HCT116 (cell line): ENCODE data around the gene SLC9C2. TPM values are rescaled to one million over a fixed set of nuclear protein-coding genes. Genes with fewer than 3 reads are reported as not detected.
"Not testable (repeated sequence)": the region's sequence is repeated elsewhere in the genome, so short reads cannot be mapped to it uniquely, and the experiment has no call there.

Experiments used
- ATAC-seq: fragments of 200-7000 bp; cut with Tn5 transposase; 2 replicates; pipeline ENCODE4 v1.9.1; 2020; ENCODE audit warnings: mild to moderate bottlenecking, moderate library complexity
- BruUV-seq: library from RNA; stranded (reverse); fragments of 400-500 nt; replicated peaks from 2 replicates; lab custom pipeline; 2021; lab: Mats Ljungman, UMichigan
- CTCF ChIA-PET: fragments of 300-600 bp; sonication (Branson Sonifier 250); formaldehyde crosslinking; loops from one replicate; lab custom pipeline; 2021; ENCODE audit warnings: antibody characterized with exemption; lab: Charles Lee
- POLR2A ChIA-PET: fragments of 300-600, 350-600 bp; sonication (Branson Sonifier 250); formaldehyde crosslinking; loops from one replicate; lab custom pipeline; 2021; ENCODE audit warnings: antibody characterized with exemption; lab: Charles Lee
- RAD21 ChIA-PET, 2 experiments: fragments of 300-600 bp; sonication (Branson Sonifier 250); formaldehyde crosslinking; loops; one replicate each; lab custom pipeline; 2023; ENCODE audit warnings: low total read pairs in 2 of 2; ENCODE audit not compliant: uncharacterized antibody in 2 of 2, unreplicated experiment in 2 of 2, low non-redundant PET in 1 of 2; lab: Charles Lee
- DNase-seq: peaks from one replicate; pipeline ENCODE4 v3.0.0-alpha.2; 2010; ENCODE audit warnings: low read depth, low spot score
- H2AFZ ChIP-seq: fragments of 200-600 bp; shearing (Covaris generic), sonication (generic); 2 replicates; pipeline ENCODE4 v1.6.1; 2017; ENCODE audit warnings: low read depth, mixed run types, mixed read lengths, antibody characterized with exemption, low read length; ENCODE audit not compliant: poor library complexity, severe bottlenecking
- H3K27ac ChIP-seq: 2 replicates; pipeline ENCODE4 v1.5.1; 2012; ENCODE audit warnings: low read depth, low read length
- H3K27me3 ChIP-seq: fragments of 200-600 bp; sonication (generic); 2 replicates; pipeline ENCODE4 v1.6.1; 2016; ENCODE audit warnings: mixed run types, low read length, mixed read lengths; ENCODE audit not compliant: insufficient read depth
- H3K36me3 ChIP-seq, 2 experiments: fragments of 200-500 bp in 1 of 2; fragments of 200-600 bp in 1 of 2; sonication (Bioruptor generic) in 1 of 2; sonication (generic) in 1 of 2; 2 replicates each; pipeline versions ENCODE4 v1.5.1 to v1.6.1; 2014 to 2016; ENCODE audit warnings: low read length in 2 of 2, inconsistent platforms in 1 of 2, mixed read lengths in 1 of 2, mixed run types in 1 of 2; ENCODE audit not compliant: insufficient read depth in 2 of 2, control insufficient read depth in 1 of 2
- H3K4me1 ChIP-seq, 2 experiments: fragments of 200-600 bp in 1 of 2; sonication (generic) in 1 of 2; 2 replicates each; pipeline versions ENCODE4 v1.5.1 to v1.6.1; 2012 to 2017; ENCODE audit warnings: low read length in 2 of 2, inconsistent platforms in 1 of 2, mild to moderate bottlenecking in 1 of 2, mixed read lengths in 1 of 2, mixed run types in 1 of 2, moderate library complexity in 1 of 2; ENCODE audit not compliant: insufficient read depth in 2 of 2, control insufficient read depth in 1 of 2
- H3K4me2 ChIP-seq: fragments of 200-600 bp; sonication (generic); 2 replicates; pipeline ENCODE4 v1.6.1; 2017; ENCODE audit warnings: mixed run types, low read length, mixed read lengths
- H3K4me3 ChIP-seq, 2 experiments: fragments of 200-600 bp in 1 of 2; sonication (generic) in 1 of 2; replicated peaks in 1 of 2; 2 replicates each; pipeline ENCODE4 v1.5.1; 2011 to 2016; ENCODE audit warnings: low read length in 2 of 2, control low read depth in 1 of 2, low read depth in 1 of 2, mild to moderate bottlenecking in 1 of 2, mixed read lengths in 1 of 2, mixed run types in 1 of 2
- H3K79me2 ChIP-seq: fragments of 200-600 bp; sonication (generic); 2 replicates; pipeline ENCODE4 v1.6.1; 2017; ENCODE audit warnings: mild to moderate bottlenecking, mixed run types, low read length, moderate library complexity, mixed read lengths; ENCODE audit not compliant: insufficient read depth
- H3K9ac ChIP-seq: fragments of 200-600 bp; sonication (generic); 2 replicates; pipeline ENCODE4 v1.6.1; 2016; ENCODE audit warnings: low read length, mixed read lengths
- H3K9me2 ChIP-seq: fragments of 200-600 bp; sonication (generic), shearing (Covaris generic); 2 replicates; pipeline ENCODE4 v1.6.1; 2017; ENCODE audit warnings: mixed run types, mild to moderate bottlenecking, moderate library complexity; ENCODE audit not compliant: insufficient read depth
- H3K9me3 ChIP-seq, 2 experiments: fragments of 200-500 bp in 1 of 2; fragments of 200-600 bp in 1 of 2; sonication (Bioruptor generic) in 1 of 2; sonication (generic) in 1 of 2; 2 replicates each; pipeline ENCODE4 v1.6.1; 2014 to 2017; ENCODE audit warnings: low read length in 2 of 2, mixed read lengths in 2 of 2, inconsistent platforms in 1 of 2, low read depth in 1 of 2, mild to moderate bottlenecking in 1 of 2, mixed run types in 1 of 2, moderate library complexity in 1 of 2; ENCODE audit not compliant: control insufficient read depth in 1 of 2, insufficient read depth in 1 of 2
- H4K20me1 ChIP-seq: fragments of 200-600 bp; sonication (generic), shearing (Covaris generic); 2 replicates; pipeline ENCODE4 v1.6.1; 2017; ENCODE audit warnings: mixed run types, mild to moderate bottlenecking, moderate library complexity; ENCODE audit not compliant: insufficient read depth
- CEBPB ChIP-seq: IDR thresholded peaks from 2 replicates; pipeline ENCODE4 v1.6.1; 2012; ENCODE audit warnings: low read depth
- SP1 ChIP-seq: IDR thresholded peaks from 2 replicates; pipeline ENCODE4 v1.6.1; 2012; ENCODE audit warnings: low read depth
- YY1 ChIP-seq: IDR thresholded peaks from 2 replicates; pipeline ENCODE4 v1.6.1; 2011; ENCODE audit warnings: low read length, low read depth, moderate library complexity, mild to moderate bottlenecking; ENCODE audit not compliant: insufficient replicate concordance; ENCODE audit errors: extremely low read depth
- ZNF274 ChIP-seq: fragments of 200-500 bp; sonication (Bioruptor generic); IDR thresholded peaks from 2 replicates; pipeline ENCODE4 v1.6.1; 2014; ENCODE audit warnings: mild to moderate bottlenecking, low read depth, low read length, inconsistent platforms
- intact Hi-C: fragments of 100-400 bp; cut with micrococcal nuclease; formaldehyde crosslinking; loops from 2 replicates; pipeline ENCODE4 v1.10.0; 2022
- total RNA-seq: library from RNA; stranded (reverse); gene quantifications from one replicate; pipeline ENCODE4 v1.2.1, GENCODE V29; 2021; ENCODE audit not compliant: unreplicated experiment
- TF ChIP-seq, protein P1 (sequence below): IDR thresholded peaks from 2 replicates; pipeline ENCODE4 v1.6.1; 2011; ENCODE audit warnings: mild to moderate bottlenecking, low read length, moderate library complexity; ENCODE audit not compliant: insufficient replicate concordance; ENCODE audit errors: extremely low read depth
- TF ChIP-seq, protein P2 (sequence below), 3 experiments: fragments of 200-600 bp in 1 of 3; sonication (generic) in 1 of 3; IDR thresholded peaks in 2 of 3; conservative IDR thresholded peaks in 1 of 3; 2 replicates each; pipeline ENCODE4 v1.5.1; 2012 to 2017; ENCODE audit warnings: low read depth in 2 of 3, low read length in 2 of 3, antibody characterized with exemption in 1 of 3, borderline replicate concordance in 1 of 3, control low read depth in 1 of 3, mild to moderate bottlenecking in 1 of 3, mixed read lengths in 1 of 3, mixed run types in 1 of 3, moderate library complexity in 1 of 3; ENCODE audit not compliant: insufficient read depth in 1 of 3
- TF ChIP-seq, protein P3 (sequence below): IDR thresholded peaks from 2 replicates; pipeline ENCODE4 v1.6.1; 2012; ENCODE audit warnings: low read depth

The SLC9C2 gene
- total RNA-seq, 1 experiment from 2014 or later = not detected

DNA sequence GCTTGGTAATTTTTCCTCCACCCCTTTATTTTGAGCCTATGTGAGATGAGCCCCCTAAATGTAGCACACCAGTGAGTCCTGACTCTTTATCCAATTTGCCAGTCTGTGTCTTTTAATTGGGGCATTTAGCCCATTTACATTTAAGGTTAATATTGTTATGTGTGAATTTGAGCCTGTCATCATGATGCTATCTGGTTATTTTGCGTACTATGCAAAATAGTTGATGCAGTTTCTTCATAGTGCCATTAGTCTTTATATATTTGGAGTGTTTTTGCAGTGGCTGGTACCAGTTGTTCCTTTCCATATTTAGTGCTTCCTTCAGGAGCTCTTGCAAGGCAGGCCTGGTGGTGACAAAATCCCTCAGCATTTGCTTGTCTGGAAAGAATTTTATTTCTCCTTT, 88.4 kb downstream of the SLC9C2 start:
- H4K20me1 ChIP-seq, H3K27me3 ChIP-seq, DNase-seq, intact Hi-C loops, H3K9me2 ChIP-seq, H3K9ac ChIP-seq, H3K36me3 ChIP-seq, CTCF ChIA-PET, H3K9me3 ChIP-seq, H3K4me3 ChIP-seq, RAD21 ChIA-PET, H3K4me2 ChIP-seq, H3K27ac ChIP-seq, H2AFZ ChIP-seq, BruUV-seq, H3K79me2 ChIP-seq, H3K4me1 ChIP-seq, ATAC-seq, POLR2A ChIA-PET: not testable (repeated sequence)

DNA sequence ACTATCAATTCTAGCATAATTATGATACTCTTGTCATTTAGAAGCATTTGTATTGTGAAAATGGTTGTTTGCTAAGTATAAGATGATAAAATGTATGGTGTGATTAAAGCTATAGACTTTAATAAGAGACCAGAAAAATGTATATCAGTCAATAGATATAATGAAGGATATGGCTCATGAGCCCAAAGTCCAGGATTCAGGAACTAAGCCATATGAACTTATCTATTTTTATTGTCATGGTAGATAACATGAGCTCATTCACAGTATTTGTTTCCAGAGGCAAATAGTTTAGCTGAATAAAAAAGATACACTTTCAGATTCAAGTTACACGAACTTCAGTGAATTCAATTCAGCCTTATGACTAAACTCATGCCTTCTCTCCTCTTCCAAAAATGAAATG, 93.1 kb downstream of the SLC9C2 start:
- Histone ChIP-seq H3K9me2 (no peaks in the 10 kb centered on the region), H3K9me3 (no peaks in the 10 kb centered on the region), H3K27ac (no peak overlapping the region), H3K4me2 (no peak overlapping the region), H3K27me3 (no peaks in the 10 kb centered on the region), H3K9ac (no peak overlapping the region), H3K36me3 (no peaks in the 10 kb centered on the region), H3K79me2 (no peaks in the 10 kb centered on the region), H3K4me3 (no peak overlapping the region), H2AFZ (peak overlapping the region; percentile 17), H3K4me1 (peaks cover 9 to 19% of the 10 kb centered on the region in 2 experiments), H4K20me1 (no peaks in the 10 kb centered on the region)
- RAD21 ChIA-PET = no interaction called here
- POLR2A ChIA-PET = no interaction called here
- intact Hi-C loops = no loop called here
- DNase-seq (no peak), ATAC-seq (no peak)
- TF ChIP-seq SP1 (no peak), CEBPB (no peak), YY1 (no peak), ZNF274 (no peak)
- TF ChIP-seq, protein P1, sequence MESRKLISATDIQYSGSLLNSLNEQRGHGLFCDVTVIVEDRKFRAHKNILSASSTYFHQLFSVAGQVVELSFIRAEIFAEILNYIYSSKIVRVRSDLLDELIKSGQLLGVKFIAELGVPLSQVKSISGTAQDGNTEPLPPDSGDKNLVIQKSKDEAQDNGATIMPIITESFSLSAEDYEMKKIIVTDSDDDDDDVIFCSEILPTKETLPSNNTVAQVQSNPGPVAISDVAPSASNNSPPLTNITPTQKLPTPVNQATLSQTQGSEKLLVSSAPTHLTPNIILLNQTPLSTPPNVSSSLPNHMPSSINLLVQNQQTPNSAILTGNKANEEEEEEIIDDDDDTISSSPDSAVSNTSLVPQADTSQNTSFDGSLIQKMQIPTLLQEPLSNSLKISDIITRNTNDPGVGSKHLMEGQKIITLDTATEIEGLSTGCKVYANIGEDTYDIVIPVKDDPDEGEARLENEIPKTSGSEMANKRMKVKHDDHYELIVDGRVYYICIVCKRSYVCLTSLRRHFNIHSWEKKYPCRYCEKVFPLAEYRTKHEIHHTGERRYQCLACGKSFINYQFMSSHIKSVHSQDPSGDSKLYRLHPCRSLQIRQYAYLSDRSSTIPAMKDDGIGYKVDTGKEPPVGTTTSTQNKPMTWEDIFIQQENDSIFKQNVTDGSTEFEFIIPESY = no peak
- TF ChIP-seq, protein P2, sequence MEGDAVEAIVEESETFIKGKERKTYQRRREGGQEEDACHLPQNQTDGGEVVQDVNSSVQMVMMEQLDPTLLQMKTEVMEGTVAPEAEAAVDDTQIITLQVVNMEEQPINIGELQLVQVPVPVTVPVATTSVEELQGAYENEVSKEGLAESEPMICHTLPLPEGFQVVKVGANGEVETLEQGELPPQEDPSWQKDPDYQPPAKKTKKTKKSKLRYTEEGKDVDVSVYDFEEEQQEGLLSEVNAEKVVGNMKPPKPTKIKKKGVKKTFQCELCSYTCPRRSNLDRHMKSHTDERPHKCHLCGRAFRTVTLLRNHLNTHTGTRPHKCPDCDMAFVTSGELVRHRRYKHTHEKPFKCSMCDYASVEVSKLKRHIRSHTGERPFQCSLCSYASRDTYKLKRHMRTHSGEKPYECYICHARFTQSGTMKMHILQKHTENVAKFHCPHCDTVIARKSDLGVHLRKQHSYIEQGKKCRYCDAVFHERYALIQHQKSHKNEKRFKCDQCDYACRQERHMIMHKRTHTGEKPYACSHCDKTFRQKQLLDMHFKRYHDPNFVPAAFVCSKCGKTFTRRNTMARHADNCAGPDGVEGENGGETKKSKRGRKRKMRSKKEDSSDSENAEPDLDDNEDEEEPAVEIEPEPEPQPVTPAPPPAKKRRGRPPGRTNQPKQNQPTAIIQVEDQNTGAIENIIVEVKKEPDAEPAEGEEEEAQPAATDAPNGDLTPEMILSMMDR (IDR thresholded peaks at IDR 0.05 in 2 of 3, conservative IDR thresholded peaks at IDR 0.05 in 1 of 3; ENCODE audit: borderline replicate concordance in 1 of 3, insufficient read depth in 1 of 3, low read depth in 2 of 3, low read length in 2 of 3) = no peak
- TF ChIP-seq, protein P3, sequence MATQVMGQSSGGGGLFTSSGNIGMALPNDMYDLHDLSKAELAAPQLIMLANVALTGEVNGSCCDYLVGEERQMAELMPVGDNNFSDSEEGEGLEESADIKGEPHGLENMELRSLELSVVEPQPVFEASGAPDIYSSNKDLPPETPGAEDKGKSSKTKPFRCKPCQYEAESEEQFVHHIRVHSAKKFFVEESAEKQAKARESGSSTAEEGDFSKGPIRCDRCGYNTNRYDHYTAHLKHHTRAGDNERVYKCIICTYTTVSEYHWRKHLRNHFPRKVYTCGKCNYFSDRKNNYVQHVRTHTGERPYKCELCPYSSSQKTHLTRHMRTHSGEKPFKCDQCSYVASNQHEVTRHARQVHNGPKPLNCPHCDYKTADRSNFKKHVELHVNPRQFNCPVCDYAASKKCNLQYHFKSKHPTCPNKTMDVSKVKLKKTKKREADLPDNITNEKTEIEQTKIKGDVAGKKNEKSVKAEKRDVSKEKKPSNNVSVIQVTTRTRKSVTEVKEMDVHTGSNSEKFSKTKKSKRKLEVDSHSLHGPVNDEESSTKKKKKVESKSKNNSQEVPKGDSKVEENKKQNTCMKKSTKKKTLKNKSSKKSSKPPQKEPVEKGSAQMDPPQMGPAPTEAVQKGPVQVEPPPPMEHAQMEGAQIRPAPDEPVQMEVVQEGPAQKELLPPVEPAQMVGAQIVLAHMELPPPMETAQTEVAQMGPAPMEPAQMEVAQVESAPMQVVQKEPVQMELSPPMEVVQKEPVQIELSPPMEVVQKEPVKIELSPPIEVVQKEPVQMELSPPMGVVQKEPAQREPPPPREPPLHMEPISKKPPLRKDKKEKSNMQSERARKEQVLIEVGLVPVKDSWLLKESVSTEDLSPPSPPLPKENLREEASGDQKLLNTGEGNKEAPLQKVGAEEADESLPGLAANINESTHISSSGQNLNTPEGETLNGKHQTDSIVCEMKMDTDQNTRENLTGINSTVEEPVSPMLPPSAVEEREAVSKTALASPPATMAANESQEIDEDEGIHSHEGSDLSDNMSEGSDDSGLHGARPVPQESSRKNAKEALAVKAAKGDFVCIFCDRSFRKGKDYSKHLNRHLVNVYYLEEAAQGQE = no peak
- CTCF ChIA-PET = no interaction called here
- no TSS peak for BruUV-seq
